ACC112 (cell line): ENCODE results near the gene HOXA7.

Experiments used
- H2AFZ ChIP-seq: fragments of 200-600 bp; sonication (generic); one replicate; pipeline ENCODE4 v1.6.0; 2017; ENCODE audit warnings: antibody characterized with exemption, low read length; ENCODE audit not compliant: unreplicated experiment
- H3K27ac ChIP-seq: fragments of 200-600 bp; sonication (generic); 2 replicates; pipeline ENCODE4 v1.5.1; 2014; ENCODE audit warnings: low read depth, mild to moderate bottlenecking, antibody characterized with exemption, low read length, moderate library complexity
- H3K27me3 ChIP-seq: fragments of 200-600 bp; sonication (generic); 2 replicates; pipeline ENCODE4 v1.6.1; 2014; ENCODE audit warnings: mild to moderate bottlenecking, antibody characterized with exemption, low read length, moderate library complexity, mixed read lengths; ENCODE audit not compliant: insufficient read depth
- H3K36me3 ChIP-seq: fragments of 200-600 bp; sonication (generic); 2 replicates; pipeline ENCODE4 v1.6.1; 2016; ENCODE audit warnings: mild to moderate bottlenecking, antibody characterized with exemption, low read length, moderate library complexity, mixed read lengths; ENCODE audit not compliant: insufficient read depth
- H3K4me1 ChIP-seq: fragments of 200-600 bp; sonication (generic); one replicate; pipeline ENCODE4 v1.6.1; 2016; ENCODE audit warnings: low read length, mixed read lengths; ENCODE audit not compliant: insufficient read depth, unreplicated experiment, control insufficient read depth
- H3K4me3 ChIP-seq: fragments of 200-600 bp; sonication (generic); 2 replicates; pipeline ENCODE4 v1.5.1; 2014; ENCODE audit warnings: mild to moderate bottlenecking, low read depth, low read length
- H3K79me2 ChIP-seq: fragments of 200-600 bp; sonication (generic); one replicate; pipeline ENCODE4 v1.6.0; 2016; ENCODE audit warnings: low read length; ENCODE audit not compliant: control insufficient read depth, unreplicated experiment, insufficient read depth

Gene HOXA7

GRCh38 chr7:27126596-27127327 is 29.7 kb downstream of the HOXA7 start:
- Histone ChIP-seq H2AFZ (no peak overlapping the region), H3K4me3 (no peak overlapping the region), H3K27me3 (peaks cover 98% of the 10 kb centered on the region), H3K79me2 (no peaks in the 10 kb centered on the region), H3K36me3 (no peaks in the 10 kb centered on the region), H3K27ac (no peak overlapping the region), H3K4me1 (peaks cover 4% of the 10 kb centered on the region)

GRCh38 chr7:27125986-27126394 is 30.5 kb downstream of the HOXA7 start:
- Histone ChIP-seq H3K36me3 (no peaks in the 10 kb centered on the region), H2AFZ (no peak overlapping the region), H3K27me3 (peaks cover 98% of the 10 kb centered on the region), H3K27ac (no peak overlapping the region), H3K79me2 (no peaks in the 10 kb centered on the region), H3K4me1 (peaks cover 4% of the 10 kb centered on the region), H3K4me3 (no peak overlapping the region)

DNA sequence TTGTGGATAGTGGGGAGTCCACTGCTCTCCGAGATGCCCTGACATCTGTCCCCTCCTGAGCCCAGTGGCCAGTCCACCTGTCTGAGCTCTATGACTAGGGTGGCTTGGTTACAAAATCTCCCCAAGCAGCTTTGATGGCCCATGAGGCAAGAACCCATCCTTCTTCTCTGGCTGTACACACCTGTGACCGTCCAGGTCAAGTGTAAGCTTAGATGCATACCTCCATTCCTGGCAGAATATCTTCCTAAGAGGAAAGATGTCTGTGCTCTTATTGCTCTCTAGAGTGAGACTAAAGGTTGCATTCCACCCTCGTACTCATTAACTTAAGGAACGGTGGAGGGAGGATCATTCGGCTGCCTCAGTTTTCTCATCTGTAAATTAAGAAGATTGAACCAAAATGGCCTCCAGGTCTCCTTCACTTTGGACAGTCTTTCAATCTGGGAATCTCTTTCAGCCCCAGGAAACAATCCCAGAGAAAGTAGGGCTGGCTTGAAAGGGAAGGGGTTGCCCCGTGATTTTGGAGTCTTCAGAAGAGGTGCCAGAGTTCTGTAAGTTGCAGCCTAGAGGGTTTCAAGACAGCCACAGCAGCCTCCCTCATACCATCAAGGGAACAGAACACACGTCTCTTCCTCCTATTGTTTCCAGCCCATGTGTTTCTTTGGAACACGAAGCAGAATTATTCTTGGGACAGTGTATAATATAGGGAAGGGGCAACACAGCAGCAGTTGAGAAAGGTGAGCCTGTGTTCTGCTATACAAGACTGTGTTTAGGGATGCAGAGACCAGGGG is 31.4 kb downstream of the HOXA7 start:
- Histone ChIP-seq H3K4me3 (no peak overlapping the region), H2AFZ (no peak overlapping the region), H3K79me2 (no peaks in the 10 kb centered on the region), H3K27me3 (peaks cover 99% of the 10 kb centered on the region), H3K27ac (no peak overlapping the region), H3K4me1 (peaks cover 4% of the 10 kb centered on the region), H3K36me3 (no peaks in the 10 kb centered on the region)

GRCh38 chr7:27124096-27124901 is 32.2 kb downstream of the HOXA7 start:
- no peaks in the 10 kb centered on the region for H3K36me3 ChIP-seq
- no peak overlapping the region for H2AFZ ChIP-seq
- H3K27me3 ChIP-seq, result peaks cover 99% of the 10 kb centered on the region
- H3K4me3 ChIP-seq, result 0 out of 2 replicates have a peak overlapping the region, but pooled peaks have one; percentile 16
- peaks cover 4% of the 10 kb centered on the region for H3K4me1 ChIP-seq
- no peak overlapping the region for H3K27ac ChIP-seq
- no peaks in the 10 kb centered on the region for H3K79me2 ChIP-seq

- H3K36me3 ChIP-seq, result no peaks in the 10 kb centered on the region
- H2AFZ ChIP-seq, result no peak overlapping the region
- peaks cover 99% of the 10 kb centered on the region for H3K27me3 ChIP-seq
- 0 out of 2 replicates have a peak overlapping the region, but pooled peaks have one; percentile 16 for H3K4me3 ChIP-seq
- no peak overlapping the region for H3K27ac ChIP-seq
- no peaks in the 10 kb centered on the region for H3K79me2 ChIP-seq
- peaks cover 4% of the 10 kb centered on the region for H3K4me1 ChIP-seq
These were observed 32.9 kb downstream of the HOXA7 start for GRCh38 chr7:27123477-27124053.

DNA sequence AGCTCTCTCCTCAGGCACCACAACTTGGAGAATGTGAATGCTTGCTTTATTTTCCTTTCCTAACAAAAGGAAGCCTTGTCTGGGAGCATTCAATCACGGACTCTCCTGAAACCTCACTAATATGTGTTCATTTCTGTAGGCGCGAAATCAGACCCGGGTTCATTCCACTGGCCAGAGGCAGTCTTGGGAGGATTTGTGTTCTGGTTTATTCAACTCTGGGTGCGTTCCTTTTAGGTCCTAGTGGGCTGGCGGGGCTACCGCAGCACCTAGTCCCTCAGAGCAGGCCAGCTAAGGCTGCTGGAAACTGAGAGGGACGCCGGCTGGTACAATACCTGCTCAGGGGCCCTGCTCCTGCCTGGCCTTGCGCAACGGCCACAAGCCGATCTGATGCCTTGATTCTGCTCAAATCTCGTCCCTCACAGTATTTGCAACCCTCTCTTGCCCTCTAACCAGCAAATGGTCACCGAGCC is 33.4 kb downstream of the HOXA7 start:
- H3K27ac ChIP-seq, result no peak overlapping the region
- H3K4me3 ChIP-seq, result no peak overlapping the region
- no peaks in the 10 kb centered on the region for H3K36me3 ChIP-seq
- peaks cover 4% of the 10 kb centered on the region for H3K4me1 ChIP-seq
- no peak overlapping the region for H2AFZ ChIP-seq
- H3K27me3 ChIP-seq, result peaks cover 99% of the 10 kb centered on the region
- H3K79me2 ChIP-seq, result no peaks in the 10 kb centered on the region

- no peak overlapping the region for H2AFZ ChIP-seq
- H3K79me2 ChIP-seq, result no peaks in the 10 kb centered on the region
- H3K36me3 ChIP-seq, result no peaks in the 10 kb centered on the region
- H3K27me3 ChIP-seq, result peaks cover 99% of the 10 kb centered on the region
- H3K27ac ChIP-seq, result no peak overlapping the region
- peaks cover 4% of the 10 kb centered on the region for H3K4me1 ChIP-seq
- no peak overlapping the region for H3K4me3 ChIP-seq
These were observed 34.2 kb downstream of the HOXA7 start for GRCh38 chr7:27122077-27122910.

- peaks cover 99% of the 10 kb centered on the region for H3K27me3 ChIP-seq
- no peak overlapping the region for H3K4me3 ChIP-seq
- no peaks in the 10 kb centered on the region for H3K36me3 ChIP-seq
- no peaks in the 10 kb centered on the region for H3K79me2 ChIP-seq
- peaks cover 4% of the 10 kb centered on the region for H3K4me1 ChIP-seq
- no peak overlapping the region for H2AFZ ChIP-seq
- H3K27ac ChIP-seq, result no peak overlapping the region
These were observed 34.8 kb downstream of the HOXA7 start for GRCh38 chr7:27121684-27122076.

- no peak overlapping the region for H3K27ac ChIP-seq
- no peaks in the 10 kb centered on the region for H3K79me2 ChIP-seq
- no peak overlapping the region for H3K4me3 ChIP-seq
- H3K36me3 ChIP-seq, result no peaks in the 10 kb centered on the region
- no peak overlapping the region for H2AFZ ChIP-seq
- peaks cover 4% of the 10 kb centered on the region for H3K4me1 ChIP-seq
- H3K27me3 ChIP-seq, result peaks cover 98% of the 10 kb centered on the region
These were observed 37.0 kb downstream of the HOXA7 start for GRCh38 chr7:27119412-27119911.
